Stimulated activated CD8-positive, alpha-beta memory T cell treated with anti-CD3 and anti-CD28 coated beads, Interleukin-15, amount 100 ng/mL, for 4 hours (primary cell): Measurements from ENCODE around the gene RAC2.

Experiments used
- DNase-seq, 2 donors: peaks; one replicate each; pipeline ENCODE4 v3.0.0-alpha.2; 2020; ENCODE audit warnings: low read depth in 2 of 2

Gene RAC2

DNA sequence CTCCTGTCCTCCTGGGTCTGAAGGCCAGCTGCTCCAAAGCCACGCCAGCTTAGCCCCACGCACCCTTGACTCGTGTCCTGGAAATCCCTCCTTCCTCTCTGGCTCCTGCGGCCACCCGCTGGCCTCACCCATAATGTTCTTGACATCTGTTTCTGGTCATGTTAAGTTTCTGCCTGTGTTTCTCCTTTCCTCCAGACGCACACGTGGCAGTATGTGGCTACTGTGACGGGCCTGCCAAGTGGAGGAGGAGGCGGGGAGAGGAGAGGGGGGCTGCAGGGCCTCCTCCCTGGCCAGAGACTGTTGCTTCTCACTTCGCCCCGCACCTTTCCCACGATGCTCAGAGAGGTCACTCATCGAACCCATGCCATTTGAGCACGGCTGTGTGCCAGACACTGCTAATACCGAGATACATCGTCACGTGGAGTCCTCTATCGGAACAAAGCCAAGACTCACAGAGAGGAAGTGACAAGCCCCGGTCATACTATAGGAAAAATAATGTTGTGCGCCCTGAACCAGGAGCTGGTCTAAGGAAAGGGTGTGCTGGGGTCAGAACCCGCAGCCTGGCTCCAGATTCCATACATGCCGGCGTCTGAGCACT, 67.5 kb downstream of the RAC2 start:
- no peak for DNase-seq

DNA sequence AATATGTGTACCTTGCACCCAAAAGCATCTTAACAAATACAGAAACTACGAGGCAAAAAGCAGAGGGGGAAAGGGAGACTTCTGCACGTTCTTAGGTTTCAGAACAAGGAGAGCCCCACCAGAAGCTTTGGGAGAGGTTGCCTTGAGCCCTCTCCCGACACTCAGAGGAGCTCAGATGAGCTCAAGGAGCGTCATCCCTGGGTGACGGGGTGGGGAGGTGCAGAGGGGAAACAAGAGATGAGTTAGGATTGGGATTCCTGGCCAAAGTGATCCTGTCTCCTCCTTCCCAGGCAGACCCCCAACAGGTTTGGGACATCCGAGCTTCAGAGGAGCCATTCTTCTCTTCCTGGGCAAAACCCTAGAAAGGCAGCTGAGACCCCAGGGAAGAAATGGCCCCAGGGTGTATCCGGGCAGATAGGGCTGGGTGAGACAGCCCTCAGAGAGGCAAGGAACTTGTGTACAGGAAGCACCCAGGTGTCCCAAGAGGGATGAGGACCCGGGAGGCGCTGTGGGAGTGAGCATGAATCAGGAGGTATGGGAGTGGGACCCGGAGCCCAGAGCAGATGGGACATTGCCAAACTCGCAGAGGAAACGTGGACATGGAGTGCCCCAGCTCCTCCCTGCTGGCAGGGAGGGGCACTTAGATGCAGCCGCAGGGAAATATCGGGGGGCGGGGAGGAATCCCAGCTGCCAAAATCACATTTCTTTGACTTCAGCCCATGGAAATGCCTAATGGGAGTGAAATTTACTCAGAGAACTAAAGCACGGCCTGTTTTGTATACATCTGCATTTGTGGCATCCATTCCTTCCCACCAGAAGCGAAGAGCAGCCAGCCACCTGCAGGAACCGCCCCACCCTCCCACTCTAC, 68.4 kb downstream of the RAC2 start:
- DNase-seq = no peak
